ENCODE results near the gene DYDC2. TPM values are rescaled to one million over a fixed set of nuclear protein-coding genes. Genes with fewer than 3 reads are reported as not detected.

DYDC2 gene
- total and polyA plus RNA-seq, 2 of the 4 experiments (the other 2 are of a cell fraction): not detected

DNA sequence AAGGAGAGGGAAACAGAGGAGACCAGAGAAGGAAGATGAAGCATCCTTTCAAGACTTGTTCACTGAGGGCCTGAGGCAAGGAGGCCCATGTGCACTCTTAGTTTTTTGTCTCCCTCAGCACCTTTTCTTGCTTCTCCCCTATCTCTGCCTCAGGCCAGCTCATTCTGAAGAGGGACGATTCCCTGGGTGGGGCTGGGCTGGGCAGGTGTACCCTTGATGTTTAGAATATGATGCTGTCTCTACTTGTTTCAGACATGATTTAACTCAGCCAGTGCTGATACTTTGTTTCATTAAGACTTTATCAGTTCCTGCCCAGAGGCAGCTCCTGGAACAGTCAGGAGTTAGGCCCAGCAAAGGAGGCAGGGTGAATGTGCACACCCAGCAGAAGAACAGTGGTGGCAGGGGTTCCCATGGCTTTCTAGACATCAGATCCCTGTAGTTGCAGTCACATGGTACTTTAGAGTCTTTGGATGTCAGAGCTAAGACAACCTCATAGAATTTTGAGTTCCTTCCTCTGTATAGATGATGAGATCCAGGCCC is 55.2 kb downstream of the DYDC2 start:
- no peak overlapping the region for H2AFZ ChIP-seq (replicated peaks; ENCODE audit: low read length, poor library complexity)
- no peaks in the 10 kb centered on the region for H3K36me3 ChIP-seq (ENCODE audit: control insufficient read depth, insufficient read depth, low read length)
- H3K4me1 ChIP-seq (ENCODE audit: control insufficient read depth, insufficient read depth, low read length): peaks cover 3% of the 10 kb centered on the region; the same call in 1 of the 2 replicates
- H3K9me3 ChIP-seq (ENCODE audit: control insufficient read depth, insufficient read depth, low read length): no peaks in the 10 kb centered on the region
- no peak overlapping the region for H2AK5ac ChIP-seq (ENCODE audit: low read depth, low read length)
- no peak overlapping the region for H3K4ac ChIP-seq (ENCODE audit: low read depth, low read length)
- H4K8ac ChIP-seq (ENCODE audit: low read depth in 2 of 2, low read length in 2 of 2): no peak overlapping the region
- TF ChIP-seq NFE2L2 (IDR thresholded peaks at IDR 0.05; ENCODE audit: low read depth, low read length): no peak
- no peak for TF ChIP-seq SMC3 (IDR thresholded peaks at IDR 0.05; ENCODE audit: low read depth, low read length)
- no peak for TF ChIP-seq MAZ (IDR thresholded peaks at IDR 0.05; ENCODE audit: borderline replicate concordance, low read depth, low read length)
- TF ChIP-seq, protein P1, sequence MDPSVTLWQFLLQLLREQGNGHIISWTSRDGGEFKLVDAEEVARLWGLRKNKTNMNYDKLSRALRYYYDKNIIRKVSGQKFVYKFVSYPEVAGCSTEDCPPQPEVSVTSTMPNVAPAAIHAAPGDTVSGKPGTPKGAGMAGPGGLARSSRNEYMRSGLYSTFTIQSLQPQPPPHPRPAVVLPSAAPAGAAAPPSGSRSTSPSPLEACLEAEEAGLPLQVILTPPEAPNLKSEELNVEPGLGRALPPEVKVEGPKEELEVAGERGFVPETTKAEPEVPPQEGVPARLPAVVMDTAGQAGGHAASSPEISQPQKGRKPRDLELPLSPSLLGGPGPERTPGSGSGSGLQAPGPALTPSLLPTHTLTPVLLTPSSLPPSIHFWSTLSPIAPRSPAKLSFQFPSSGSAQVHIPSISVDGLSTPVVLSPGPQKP (IDR thresholded peaks at IDR 0.05; ENCODE audit: borderline replicate concordance, low read depth, low read length): no peak
- TF ChIP-seq CEBPB (IDR thresholded peaks at IDR 0.05; ENCODE audit: low read depth, low read length): no peak
- TF ChIP-seq, protein P2, sequence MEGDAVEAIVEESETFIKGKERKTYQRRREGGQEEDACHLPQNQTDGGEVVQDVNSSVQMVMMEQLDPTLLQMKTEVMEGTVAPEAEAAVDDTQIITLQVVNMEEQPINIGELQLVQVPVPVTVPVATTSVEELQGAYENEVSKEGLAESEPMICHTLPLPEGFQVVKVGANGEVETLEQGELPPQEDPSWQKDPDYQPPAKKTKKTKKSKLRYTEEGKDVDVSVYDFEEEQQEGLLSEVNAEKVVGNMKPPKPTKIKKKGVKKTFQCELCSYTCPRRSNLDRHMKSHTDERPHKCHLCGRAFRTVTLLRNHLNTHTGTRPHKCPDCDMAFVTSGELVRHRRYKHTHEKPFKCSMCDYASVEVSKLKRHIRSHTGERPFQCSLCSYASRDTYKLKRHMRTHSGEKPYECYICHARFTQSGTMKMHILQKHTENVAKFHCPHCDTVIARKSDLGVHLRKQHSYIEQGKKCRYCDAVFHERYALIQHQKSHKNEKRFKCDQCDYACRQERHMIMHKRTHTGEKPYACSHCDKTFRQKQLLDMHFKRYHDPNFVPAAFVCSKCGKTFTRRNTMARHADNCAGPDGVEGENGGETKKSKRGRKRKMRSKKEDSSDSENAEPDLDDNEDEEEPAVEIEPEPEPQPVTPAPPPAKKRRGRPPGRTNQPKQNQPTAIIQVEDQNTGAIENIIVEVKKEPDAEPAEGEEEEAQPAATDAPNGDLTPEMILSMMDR (conservative IDR thresholded peaks at IDR 0.05; ENCODE audit: low read depth, low read length): no peak
- no peak for TF ChIP-seq POLR2A (IDR thresholded peaks at IDR 0.05; ENCODE audit: low read depth, low read length)
- TF ChIP-seq CHD1 (IDR thresholded peaks at IDR 0.05; ENCODE audit: low read depth, low read length): no peak
- TF ChIP-seq RAD21 (IDR thresholded peaks at IDR 0.05; ENCODE audit: low read length): no peak
- TF ChIP-seq RCOR1 (IDR thresholded peaks at IDR 0.05; ENCODE audit: insufficient replicate concordance, low read length): no peak
- no peak for TF ChIP-seq FOS (IDR thresholded peaks at IDR 0.05; ENCODE audit: low read depth, low read length)
- no peak for TF ChIP-seq MXI1 (IDR thresholded peaks at IDR 0.05; ENCODE audit: borderline replicate concordance, low read depth, low read length)
- no peak for TF ChIP-seq BHLHE40 (IDR thresholded peaks at IDR 0.05; ENCODE audit: low read depth, low read length)
- no peak for TF ChIP-seq MAFK (IDR thresholded peaks at IDR 0.05; ENCODE audit: low read depth, low read length)
- TF ChIP-seq, protein P3, sequence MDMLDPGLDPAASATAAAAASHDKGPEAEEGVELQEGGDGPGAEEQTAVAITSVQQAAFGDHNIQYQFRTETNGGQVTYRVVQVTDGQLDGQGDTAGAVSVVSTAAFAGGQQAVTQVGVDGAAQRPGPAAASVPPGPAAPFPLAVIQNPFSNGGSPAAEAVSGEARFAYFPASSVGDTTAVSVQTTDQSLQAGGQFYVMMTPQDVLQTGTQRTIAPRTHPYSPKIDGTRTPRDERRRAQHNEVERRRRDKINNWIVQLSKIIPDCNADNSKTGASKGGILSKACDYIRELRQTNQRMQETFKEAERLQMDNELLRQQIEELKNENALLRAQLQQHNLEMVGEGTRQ (IDR thresholded peaks at IDR 0.05; ENCODE audit: low read depth, low read length): no peak
- no peak for TF ChIP-seq RFX5 (IDR thresholded peaks at IDR 0.05; ENCODE audit: low read depth, low read length)
- H3K79me1 ChIP-seq (ENCODE audit: low read depth in 1 of 2, low read length in 2 of 2): no peaks in the 10 kb centered on the region
- no peak overlapping the region for H2BK15ac ChIP-seq (ENCODE audit: low read depth, low read length)
- no peak overlapping the region for H3K9ac ChIP-seq (ENCODE audit: low read depth, low read length)
- CTCF ChIA-PET: interaction anchor here (1.4 kb wide), 1 partner anchor 94 kb away, joined by 3 read pairs; no protein-coding TSS in a partner anchor
- in situ Hi-C loops (cut with MboI; ENCODE audit: low sequenced_read_pairs): no loop called here
- no peak overlapping the region for H2BK20ac ChIP-seq (ENCODE audit: low read depth, low read length)
- no peak overlapping the region for H3K18ac ChIP-seq (ENCODE audit: low read depth, low read length)
- no peak overlapping the region for H3K14ac ChIP-seq (replicated peaks; ENCODE audit: low read depth, low read length)
- peaks cover 18% of the 10 kb centered on the region for H3K27me3 ChIP-seq (ENCODE audit: control insufficient read depth, insufficient read depth, low read length)
- no peak overlapping the region for H3K23ac ChIP-seq (ENCODE audit: low read depth, low read length)
- H2AK9ac ChIP-seq (replicated peaks; ENCODE audit: low read depth, low read length, poor library complexity): no peak overlapping the region
- H2BK5ac ChIP-seq (ENCODE audit: low read depth, low read length, poor library complexity, severe bottlenecking): no peak overlapping the region
- dilution Hi-C loops (cut with HindIII; ENCODE audit: low sequenced_read_pairs, unreplicated experiment): no loop called here
- no peak overlapping the region for H3K4me3 ChIP-seq (ENCODE audit: insufficient read depth, low read depth, low read length)
- BruUV-seq (replicated peaks): no TSS peak
- no CpG with 5 or more reads among the region's 1 CpG for WGBS, 2 experiments (ENCODE audit: extremely low coverage in 2 of 2, insufficient read length in 1 of 2)
- no peak overlapping the region for H2BK120ac ChIP-seq (ENCODE audit: low read depth, low read length)
- H3K9me1 ChIP-seq (ENCODE audit: insufficient read depth, low read length): peaks cover 3% of the 10 kb centered on the region; the same call in 1 of the 2 replicates
- POLR2A ChIA-PET (ENCODE audit: unreplicated experiment): no interaction called here
- no peak for DNase-seq
- no peak overlapping the region for H4K5ac ChIP-seq (ENCODE audit: low read depth, low read length)
- no peak for ATAC-seq (ENCODE audit: low read depth)
- no peak overlapping the region for H3K4me2 ChIP-seq (ENCODE audit: low read depth, low read length)
- no peaks in the 10 kb centered on the region for H4K20me1 ChIP-seq (ENCODE audit: insufficient read depth, low read length)
- no peak overlapping the region for H3K27ac ChIP-seq (ENCODE audit: insufficient read depth, low read length)
- intact Hi-C loops (cut with micrococcal nuclease): no loop called here
- no peak overlapping the region for H3K56ac ChIP-seq (ENCODE audit: extremely low read depth, insufficient read depth, low read length)
- H4K91ac ChIP-seq (ENCODE audit: insufficient read depth, low read depth, low read length): no peak overlapping the region
